Adrenal gland (tissue), 12 donors: ENCODE measurements around the gene BRINP2. TPM values are rescaled to one million over a fixed set of nuclear protein-coding genes. Genes with fewer than 3 reads are reported as not detected.

Experiments
- DNase-seq, 7 donors: peaks; one replicate each; pipeline ENCODE4 v3.0.0-alpha.2; 2019 to 2020
- H3K27ac ChIP-seq, 5 donors: fragments of 200-600 bp; sonication (generic) in 4 of 5; 1 replicate in 3 of 5; 2 replicates in 2 of 5; pipeline versions ENCODE4 v1.5.1 to v1.8.0; 2016 to 2020; ENCODE audit warnings: mild to moderate bottlenecking in 1 of 5
- H3K27me3 ChIP-seq: fragments of 200-600 bp; 2 replicates; pipeline ENCODE4 v1.8.0; 2021
- H3K36me3 ChIP-seq, 2 donors: fragments of 200-600 bp; replicated peaks in 1 of 2; 1 replicate in 1 of 2; 2 replicates in 1 of 2; pipeline versions ENCODE4 v1.5.1 to v1.8.0; 2018 to 2022
- H3K4me1 ChIP-seq, 2 donors: fragments of 200-600 bp; replicated peaks in 1 of 2; 1 replicate in 1 of 2; 2 replicates in 1 of 2; pipeline versions ENCODE4 v1.5.1 to v1.8.0; 2018 to 2021
- H3K4me3 ChIP-seq, 4 donors: fragments of 200-600 bp; sonication (generic) in 3 of 4; one replicate each; pipeline ENCODE4 v1.5.1; 2016 to 2018
- H3K9me3 ChIP-seq, 3 donors: fragments of 200-600 bp; sonication (generic) in 1 of 3; replicated peaks in 1 of 3; 1 replicate in 2 of 3; 2 replicates in 1 of 3; pipeline versions ENCODE4 v1.5.1 to v1.8.0; 2016 to 2021
- POLR2A ChIP-seq, 2 donors: fragments of 450-650 bp; IDR thresholded peaks; one replicate each; pipeline ENCODE4 v1.6.1; 2017; ENCODE audit warnings: antibody characterized with exemption in 2 of 2, mild to moderate bottlenecking in 2 of 2, moderate library complexity in 1 of 2
- WGBS, 4 donors: extraction: QIAGEN DNeasy Blood & Tissue Kit in 2 of 4; methylation state at CpG; one replicate each; pipeline versions ENCODE4 v1.1.5 to v1.1.7; 2013 to 2017; 5-methylcytosine and 5-hydroxymethylcytosine counted together
- intact Hi-C, 2 donors: fragments of 100-400 bp; cut with DNase I; formaldehyde crosslinking; loops; one replicate each; pipeline versions ENCODE4 v1.14.1 to v1.15.0; 2022 to 2023
- polyA plus RNA-seq, 3 donors: library from polyadenylated mRNA; stranded (reverse); fragments of 200-250 nt in 2 of 3; fragments of 350-450 nt in 1 of 3; fragmentation: Illumina TruSeq in 1 of 3; extraction: RNeasy Lipid Tissue Mini Kit (QIAGEN cat#74804) in 1 of 3; gene quantifications; one replicate each; pipeline ENCODE4 v1.2.3, GENCODE V29; 2013 to 2014
- total RNA-seq, 9 donors: library from RNA; depleted of rRNA in 4 of 9; stranded (reverse); fragments of >200 nt in 4 of 9; fragments of 120-200 nt in 1 of 9; fragmentation: NEBNext Ultra II Directional in 1 of 9; extraction: Animal tissue kit (Norgen Biotek cat#: 25700) in 1 of 9; gene quantifications; one replicate each; pipeline versions ENCODE4 v1.1.0 to v1.2.4, GENCODE V29; 2013 to 2023
- TF ChIP-seq, protein P1 (sequence below), 6 experiments: fragments of 450-650 bp in 4 of 6; fragments of 200-600 bp in 2 of 6; sonication (generic) in 1 of 6; IDR thresholded peaks; 1 replicate in 5 of 6; 2 replicates in 1 of 6; pipeline versions ENCODE4 v1.5.1 to v1.8.0; 2016 to 2021; ENCODE audit warnings: antibody characterized with exemption in 6 of 6, mild to moderate bottlenecking in 2 of 6, moderate library complexity in 1 of 6
- donor health status: healthy with polysubstance abuse.
- donor health status: Bipolar disorder and iron deficiency.
- donor health status: DM: yes; HTN: yes; CAD: no.
- donor health status: DM: no; HTN: no; CAD: no.
- donor health status: DM: no; HTN: no; CAD: no.
- donor health status: DM: yes; HTN: yes; CAD: no.

The BRINP2 gene
- total and polyA plus RNA-seq, 12 donors, result 5.6 to 28.2 (median 16.5) TPM

DNA sequence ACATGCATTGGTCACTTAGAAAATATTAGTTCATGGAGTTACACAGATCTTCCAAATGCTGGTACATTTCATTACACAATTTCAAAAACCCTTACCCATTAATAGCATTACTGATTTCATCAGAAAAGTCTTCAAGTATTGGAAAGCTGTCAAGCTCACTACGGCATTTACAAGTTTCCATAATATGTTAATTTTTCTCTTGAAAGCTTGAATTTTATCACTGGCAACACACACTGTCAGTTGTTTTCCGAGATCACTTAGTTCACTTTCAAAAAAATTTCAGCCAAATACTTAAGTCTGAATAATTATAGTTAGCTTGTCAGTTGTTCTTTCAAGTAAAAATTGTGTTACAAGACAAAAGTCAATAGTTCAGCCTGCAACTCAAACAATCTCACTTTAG, 24.3 kb upstream of the BRINP2 start:
- Histone ChIP-seq H3K9me3 (no peaks in the 10 kb centered on the region), H3K27ac (no peak overlapping the region), H3K27me3 (no peaks in the 10 kb centered on the region), H3K4me1 (peaks cover 13 to 26% of the 10 kb centered on the region in 2 donors), H3K4me3 (no peak overlapping the region), H3K36me3 (no peaks in the 10 kb centered on the region)
- WGBS, 4 donors, result 42 to 65% (median 54%) methylated on average over 2 of the region's 2 CpGs
- intact Hi-C loops, result no loop called here
- DNase-seq, result no peak
- TF ChIP-seq, protein P1, sequence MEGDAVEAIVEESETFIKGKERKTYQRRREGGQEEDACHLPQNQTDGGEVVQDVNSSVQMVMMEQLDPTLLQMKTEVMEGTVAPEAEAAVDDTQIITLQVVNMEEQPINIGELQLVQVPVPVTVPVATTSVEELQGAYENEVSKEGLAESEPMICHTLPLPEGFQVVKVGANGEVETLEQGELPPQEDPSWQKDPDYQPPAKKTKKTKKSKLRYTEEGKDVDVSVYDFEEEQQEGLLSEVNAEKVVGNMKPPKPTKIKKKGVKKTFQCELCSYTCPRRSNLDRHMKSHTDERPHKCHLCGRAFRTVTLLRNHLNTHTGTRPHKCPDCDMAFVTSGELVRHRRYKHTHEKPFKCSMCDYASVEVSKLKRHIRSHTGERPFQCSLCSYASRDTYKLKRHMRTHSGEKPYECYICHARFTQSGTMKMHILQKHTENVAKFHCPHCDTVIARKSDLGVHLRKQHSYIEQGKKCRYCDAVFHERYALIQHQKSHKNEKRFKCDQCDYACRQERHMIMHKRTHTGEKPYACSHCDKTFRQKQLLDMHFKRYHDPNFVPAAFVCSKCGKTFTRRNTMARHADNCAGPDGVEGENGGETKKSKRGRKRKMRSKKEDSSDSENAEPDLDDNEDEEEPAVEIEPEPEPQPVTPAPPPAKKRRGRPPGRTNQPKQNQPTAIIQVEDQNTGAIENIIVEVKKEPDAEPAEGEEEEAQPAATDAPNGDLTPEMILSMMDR (IDR thresholded peaks at IDR 0.05), result no peak
- TF ChIP-seq POLR2A (IDR thresholded peaks at IDR 0.05), result no peak

DNA sequence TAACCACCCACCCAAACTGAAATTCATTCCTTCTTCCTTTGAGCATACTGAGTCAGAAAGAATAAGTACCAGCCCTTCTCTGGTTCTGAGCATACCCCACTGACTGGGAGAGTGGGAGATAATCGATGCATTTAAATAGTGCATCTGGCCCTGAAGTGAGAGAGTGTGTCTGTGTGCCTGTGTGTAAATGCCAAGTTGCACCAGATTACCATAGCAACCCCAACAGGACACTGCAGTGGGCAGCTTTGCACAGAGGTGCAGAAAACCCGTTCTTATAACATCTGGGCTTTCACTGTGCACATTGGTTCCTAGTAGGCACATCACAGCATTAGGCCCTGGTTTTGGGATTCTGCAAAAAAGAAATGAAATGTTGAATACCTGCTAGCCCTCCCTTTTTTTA, 8.5 kb upstream of the BRINP2 start:
- H3K27me3 ChIP-seq, result no peaks in the 10 kb centered on the region
- no peaks in the 10 kb centered on the region for H3K36me3 ChIP-seq
- 50 to 65% (median 59%) methylated on average over 2 of the region's 2 CpGs for WGBS, 4 donors
- H3K27ac ChIP-seq, result no peak overlapping the region
- no peak overlapping the region for H3K4me3 ChIP-seq
- TF ChIP-seq, protein P1 (IDR thresholded peaks at IDR 0.05), result no peak
- TF ChIP-seq POLR2A (IDR thresholded peaks at IDR 0.05), result no peak
- peaks cover 0 to 13% of the 10 kb centered on the region in 2 donors for H3K4me1 ChIP-seq
- H3K9me3 ChIP-seq, result no peaks in the 10 kb centered on the region
- intact Hi-C loops, result no loop called here
- no peak for DNase-seq

GRCh38 chr1:177163844-177164379, 6.8 kb upstream of the BRINP2 start:
- DNase-seq, result peak; percentile 13 to 65 (median 42)
- peak overlapping the region in 3 of 5 donors; percentile 3 to 30 (median 30) for H3K27ac ChIP-seq
- intact Hi-C loops, result no loop called here
- no peak for TF ChIP-seq POLR2A (IDR thresholded peaks at IDR 0.05)
- TF ChIP-seq, protein P1 (IDR thresholded peaks at IDR 0.05), result no peak
- H3K27me3 ChIP-seq, result no peaks in the 10 kb centered on the region
- no peaks in the 10 kb centered on the region for H3K9me3 ChIP-seq
- H3K4me1 ChIP-seq, result peaks cover 0 to 13% of the 10 kb centered on the region in 2 donors
- no peaks in the 10 kb centered on the region for H3K36me3 ChIP-seq
- WGBS, 4 donors, result 1 to 2% (median 1%) methylated on average over 13 to 15 of the region's 15 CpGs
- peak overlapping the region in 2 of 4 donors; percentile 47 to 52 for H3K4me3 ChIP-seq

- H3K4me1 ChIP-seq, result peaks cover 0 to 13% of the 10 kb centered on the region in 2 donors
- intact Hi-C loops, result no loop called here
- H3K36me3 ChIP-seq, result no peaks in the 10 kb centered on the region
- H3K27me3 ChIP-seq, result no peaks in the 10 kb centered on the region
- 0 to 1% (median 1%) methylated on average over 16 to 49 of the region's 49 CpGs for WGBS, 4 donors
- H3K9me3 ChIP-seq, result no peaks in the 10 kb centered on the region
- DNase-seq, result peak in 5 of 7 donors; percentile 13 to 44 (median 25)
- peak within 1 kb of the TSS in 3 of 5 donors; percentile 3 to 30 (median 30) for H3K27ac ChIP-seq
- peak in 1 of 2 donors; percentile 5 for TF ChIP-seq POLR2A (IDR thresholded peaks at IDR 0.05)
- TF ChIP-seq, protein P1 (IDR thresholded peaks at IDR 0.05), result no peak
- H3K4me3 ChIP-seq, result peak within 1 kb of the TSS in 2 of 4 donors; percentile 47 to 52
Measured at GRCh38 chr1:177164380-177165068, 6.2 kb upstream of the BRINP2 start, which contains the start of gene ASTN1. Gene ASTN1, minus strand, starts transcription at chr1:177164712. Its CDS starts 36 bp downstream, at chr1:177164676.
